Heart right ventricle (tissue), 16 donors: Measurements from ENCODE around the gene SLC38A4. TPM values are rescaled to one million over a fixed set of nuclear protein-coding genes. Genes with fewer than 3 reads are reported as not detected.

Source experiments
- ATAC-seq, 8 donors: fragments of 200-7000 bp; cut with Tn5 transposase; one replicate each; pipeline ENCODE4 v1.9.1; 2020; ENCODE audit warnings: mild to moderate bottlenecking in 8 of 8, moderate library complexity in 8 of 8, moderate number of reproducible peaks in 1 of 8
- DNase-seq, 2 donors: peaks; one replicate each; pipeline ENCODE4 v3.0.0-alpha.2; 2020
- H3K27ac ChIP-seq, 10 donors: fragments of 200-600 bp; sonication (generic) in 2 of 10; one replicate each; pipeline versions ENCODE4 v1.5.0 to v1.8.0; 2020 to 2022; ENCODE audit warnings: mild to moderate bottlenecking in 3 of 10
- H3K27me3 ChIP-seq, 7 donors: fragments of 200-600 bp; one replicate each; pipeline ENCODE4 v1.8.0; 2021 to 2022; ENCODE audit warnings: mild to moderate bottlenecking in 2 of 7
- H3K36me3 ChIP-seq, 9 donors: fragments of 200-600 bp; sonication (generic) in 1 of 9; one replicate each; pipeline versions ENCODE4 v1.5.0 to v1.8.0; 2020 to 2022; ENCODE audit warnings: mild to moderate bottlenecking in 2 of 9
- H3K4me1 ChIP-seq, 9 donors: fragments of 200-600 bp; sonication (generic) in 1 of 9; one replicate each; pipeline versions ENCODE4 v1.5.0 to v1.8.0; 2020 to 2022; ENCODE audit warnings: mild to moderate bottlenecking in 4 of 9
- H3K4me3 ChIP-seq, 10 donors: fragments of 200-600 bp; sonication (generic) in 2 of 10; one replicate each; pipeline versions ENCODE4 v1.5.0 to v1.8.0; 2020 to 2022; ENCODE audit warnings: mild to moderate bottlenecking in 7 of 10, moderate library complexity in 2 of 10
- H3K9me3 ChIP-seq, 11 donors: fragments of 200-600 bp in 10 of 11; sonication (generic) in 2 of 11; one replicate each; pipeline versions ENCODE4 v1.5.0 to v1.8.0; 2013 to 2022; ENCODE audit warnings: mild to moderate bottlenecking in 2 of 11, control low read depth in 1 of 11, moderate library complexity in 1 of 11
- CTCF ChIP-seq, 9 donors: fragments of 200-600 bp; sonication (generic) in 2 of 9; IDR thresholded peaks; one replicate each; pipeline versions ENCODE4 v1.5.0 to v1.8.0; 2021 to 2022; ENCODE audit warnings: antibody characterized with exemption in 9 of 9, mild to moderate bottlenecking in 5 of 9, moderate library complexity in 1 of 9
- WGBS, 2 donors: extraction: QIAGEN DNeasy Blood & Tissue Kit; methylation state at CpG; one replicate each; pipeline ENCODE4 v1.1.7; 2013; ENCODE audit warnings: inconsistent platforms in 1 of 2; 5-methylcytosine and 5-hydroxymethylcytosine counted together
- intact Hi-C, 10 donors: fragments of 100-400 bp; cut with DNase I; formaldehyde crosslinking; loops; one replicate each; pipeline versions ENCODE4 v1.11.1 to v1.14.2; 2022
- polyA plus RNA-seq, 2 donors: library from polyadenylated mRNA; stranded (reverse); fragments of 200-250 nt; gene quantifications; one replicate each; pipeline ENCODE4 v1.2.3, GENCODE V29; 2013
- total RNA-seq, 10 donors: library from RNA; stranded (reverse); fragmentation: NEBNext Ultra II Directional in 3 of 10; extraction: Animal tissue kit (Norgen Biotek cat#: 25700) in 3 of 10; gene quantifications; one replicate each; pipeline versions ENCODE4 v1.2.1 to v1.2.4, GENCODE V29; 2021 to 2023
- donor health status: Arrhythmogenic right ventricular cardiomyopathy.
- donor health status: ischemic (EF 13 %, LVEDD 7.1; RV severe dilation, severe dysfunction).
- donor health status: healthy with polysubstance abuse.
- donor health status: DM: no; HTN: yes; CAD: no.
- donor health status: DM: no; HTN: no; CAD: no.
- donor health status: ischemic (EF 25% LVEDD 6.9; RV normal size, moderate dysfunction).
- donor health status: ischemic (EF 25% LVEDD 5.7; RV mildly dilated, moderate dysfunction).
- donor health status: healthy.
- donor health status: DM: yes; HTN: yes; CAD: no.
- donor health status: Ischemic cardiomyopathy.
- donor health status: ischemic (EF 35%, LVEDD 5.7; RV mildly dilated, moderate dysfunction).
- donor health status: nonischemic (EF 11% LVEDD 7.7; RV severe dilation, severe dysfunction).
- donor health status: DM: yes; HTN: yes; CAD: no.
- donor health status: PGD.
- donor health status: ischemic (EF 29% LVEDD 5.4; RV normal size, mild dysfunction).
- donor health status: nonischemic (EF 23%, LVEDD 6.1; RV moderate dilation, normal function).

SLC38A4 gene
- total and polyA plus RNA-seq, 12 donors = 0.06 to 2.3 (median 0.67) TPM; not detected in 2

DNA sequence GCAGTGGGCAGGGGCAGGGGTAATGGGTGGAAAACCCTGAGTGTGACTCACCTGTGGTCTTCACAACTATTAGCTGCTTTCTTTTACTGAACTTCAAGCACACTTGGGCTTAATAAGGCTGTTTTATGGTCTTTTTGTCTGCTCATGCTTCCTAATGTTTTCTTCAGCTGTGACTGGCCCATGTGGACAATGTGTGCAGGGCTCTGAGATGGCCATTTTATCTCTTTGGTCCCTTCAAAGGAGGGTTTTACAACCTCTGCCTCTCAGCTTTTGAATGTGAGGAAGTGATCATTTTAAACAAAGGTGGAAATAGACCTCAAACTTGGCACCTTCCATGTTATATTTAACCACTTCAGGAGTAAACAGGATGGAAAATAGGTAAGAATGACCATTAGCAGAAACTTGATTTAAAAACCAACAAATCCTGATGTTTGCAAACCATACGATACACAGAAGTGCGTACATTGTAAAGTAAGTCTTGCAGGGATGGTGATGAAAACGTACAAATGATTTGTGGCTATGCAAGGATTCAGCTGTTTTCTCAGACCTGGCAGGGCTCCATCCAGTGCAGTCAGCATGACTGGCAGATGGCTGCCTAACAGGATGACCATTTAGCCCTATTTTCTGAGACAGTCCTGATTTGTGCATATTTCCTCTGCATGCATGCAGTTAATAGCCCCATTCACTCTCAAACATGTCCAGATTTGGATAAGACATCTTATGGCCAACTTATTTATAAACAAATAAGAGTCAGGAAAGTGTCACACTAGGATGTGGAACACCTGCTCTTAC lies 103.2 kb downstream of the SLC38A4 start:
- DNase-seq (no peak), ATAC-seq (no peak)
- 57 to 65% methylated on average over 3 of the region's 3 CpGs for WGBS, 2 donors

GRCh38 chr12:46718495-46718894 lies 107.3 kb downstream of the SLC38A4 start:
- intact Hi-C loops = no loop called here
- WGBS, 2 donors = 94 to 96% methylated on average over 3 of the region's 3 CpGs
- no peak overlapping the region for H3K27ac ChIP-seq
- H3K36me3 ChIP-seq = no peaks in the 10 kb centered on the region
- ATAC-seq = no peak
- no peak for TF ChIP-seq CTCF (IDR thresholded peaks at IDR 0.05)
- DNase-seq = no peak
- peaks cover 0 to 4% (median 0%) of the 10 kb centered on the region in 11 donors for H3K9me3 ChIP-seq
- no peaks in the 10 kb centered on the region for H3K27me3 ChIP-seq
- peaks cover 0 to 17% (median 3%) of the 10 kb centered on the region in 9 donors for H3K4me1 ChIP-seq
- no peak overlapping the region for H3K4me3 ChIP-seq

More for the DNA sequence above, 103.2 kb downstream of the SLC38A4 start:
- Histone ChIP-seq H3K4me3 (no peak overlapping the region), H3K36me3 (no peaks in the 10 kb centered on the region), H3K4me1 (peaks cover 0 to 15% (median 2%) of the 10 kb centered on the region in 9 donors), H3K27me3 (no peaks in the 10 kb centered on the region), H3K9me3 (peaks cover 0 to 4% (median 0%) of the 10 kb centered on the region in 11 donors), H3K27ac (no peak overlapping the region)
- no peak for TF ChIP-seq CTCF (IDR thresholded peaks at IDR 0.05)
- intact Hi-C loops = no loop called here

GRCh38 chr12:46717868-46718267 lies 107.9 kb downstream of the SLC38A4 start:
- ATAC-seq = peak in 6 of 8 donors; percentile 11 to 88 (median 50)
- Histone ChIP-seq H3K27me3 (no peaks in the 10 kb centered on the region), H3K4me3 (no peak overlapping the region), H3K4me1 (peaks cover 0 to 11% (median 3%) of the 10 kb centered on the region in 9 donors), H3K27ac (no peak overlapping the region), H3K9me3 (peaks cover 0 to 4% (median 0%) of the 10 kb centered on the region in 11 donors), H3K36me3 (no peaks in the 10 kb centered on the region)
- no peak for TF ChIP-seq CTCF (IDR thresholded peaks at IDR 0.05)
- 25 to 29% methylated on average over 3 of the region's 3 CpGs for WGBS, 2 donors
- peak in 1 of 2 donors; percentile 9 for DNase-seq
- intact Hi-C loops = no loop called here

- TF ChIP-seq CTCF (IDR thresholded peaks at IDR 0.05) = no peak
- Histone ChIP-seq H3K36me3 (no peaks in the 10 kb centered on the region), H3K27me3 (no peaks in the 10 kb centered on the region), H3K4me3 (no peak overlapping the region), H3K27ac (no peak overlapping the region), H3K4me1 (peaks cover 0 to 10% (median 0%) of the 10 kb centered on the region in 9 donors), H3K9me3 (peaks cover 0 to 4% (median 0%) of the 10 kb centered on the region in 11 donors)
- DNase-seq = no peak
- ATAC-seq = no peak
- intact Hi-C loops = no loop called here
These were observed 108.6 kb downstream of the SLC38A4 start for GRCh38 chr12:46717159-46717558.
